ENCODE data around the gene ADM5.

DNA sequence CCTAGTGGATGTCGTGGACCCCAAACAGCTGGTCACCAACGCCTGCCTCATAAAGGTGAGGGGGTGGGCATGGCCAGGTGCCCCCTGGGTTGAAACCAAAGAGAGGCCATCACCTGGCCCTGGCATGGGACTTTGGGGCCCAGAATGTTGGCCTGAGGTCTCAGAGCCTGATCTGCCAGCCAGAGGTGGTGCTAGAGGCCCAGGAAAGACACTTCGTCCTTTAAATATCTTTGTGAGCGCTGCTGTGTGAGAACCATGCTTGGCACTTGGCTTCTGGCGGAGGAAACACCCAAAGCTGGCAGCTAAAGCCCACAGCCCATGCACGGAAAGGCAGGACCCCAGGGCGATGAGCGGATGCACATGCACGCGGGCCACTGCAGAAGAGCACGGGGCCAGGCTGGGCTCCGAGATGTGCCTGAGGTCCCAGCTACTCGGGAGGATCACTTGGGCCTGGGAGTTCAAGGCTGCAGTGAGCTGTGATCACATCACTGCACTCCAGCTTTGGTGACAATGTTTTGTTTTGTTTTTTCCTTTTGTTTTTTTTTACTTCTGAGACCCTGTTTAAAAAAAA, 4.3 kb upstream of the ADM5 start:
- TF ChIP-seq STAT1 (IDR thresholded peaks at IDR 0.05; ENCODE audit: unreplicated experiment) (no peak), ZNF114 (CRISPR knock-in tag; IDR thresholded peaks at IDR 0.05) (no peak), EZH2 (IDR thresholded peaks at IDR 0.05; ENCODE audit: low read depth, unreplicated experiment) (no peak), EZH2phosphoT487 (IDR thresholded peaks at IDR 0.05; ENCODE audit: unreplicated experiment) (no peak)
- TF ChIP-seq, protein P1, sequence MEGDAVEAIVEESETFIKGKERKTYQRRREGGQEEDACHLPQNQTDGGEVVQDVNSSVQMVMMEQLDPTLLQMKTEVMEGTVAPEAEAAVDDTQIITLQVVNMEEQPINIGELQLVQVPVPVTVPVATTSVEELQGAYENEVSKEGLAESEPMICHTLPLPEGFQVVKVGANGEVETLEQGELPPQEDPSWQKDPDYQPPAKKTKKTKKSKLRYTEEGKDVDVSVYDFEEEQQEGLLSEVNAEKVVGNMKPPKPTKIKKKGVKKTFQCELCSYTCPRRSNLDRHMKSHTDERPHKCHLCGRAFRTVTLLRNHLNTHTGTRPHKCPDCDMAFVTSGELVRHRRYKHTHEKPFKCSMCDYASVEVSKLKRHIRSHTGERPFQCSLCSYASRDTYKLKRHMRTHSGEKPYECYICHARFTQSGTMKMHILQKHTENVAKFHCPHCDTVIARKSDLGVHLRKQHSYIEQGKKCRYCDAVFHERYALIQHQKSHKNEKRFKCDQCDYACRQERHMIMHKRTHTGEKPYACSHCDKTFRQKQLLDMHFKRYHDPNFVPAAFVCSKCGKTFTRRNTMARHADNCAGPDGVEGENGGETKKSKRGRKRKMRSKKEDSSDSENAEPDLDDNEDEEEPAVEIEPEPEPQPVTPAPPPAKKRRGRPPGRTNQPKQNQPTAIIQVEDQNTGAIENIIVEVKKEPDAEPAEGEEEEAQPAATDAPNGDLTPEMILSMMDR (conservative IDR thresholded peaks at IDR 0.05; ENCODE audit: low read depth in 2 of 2): no peak

Data from GM23338 (cell line).